Testis (tissue), 3 donors: ENCODE data around the gene MAST3. TPM values are rescaled to one million over a fixed set of nuclear protein-coding genes. Genes with fewer than 3 reads are reported as not detected.
A peak's percentile ranks its signal among the peaks of the same experiment; 100 is the strongest.

Experiments
- DNase-seq: peaks from one replicate; pipeline ENCODE4 v3.0.0-alpha.2; 2019
- H3K27ac ChIP-seq, 2 donors: fragments of 200-600 bp; sonication (generic); one replicate each; pipeline ENCODE4 v1.5.1; 2019
- H3K27me3 ChIP-seq: fragments of 200-600 bp; sonication (generic); one replicate; pipeline ENCODE4 v1.5.1; 2019
- H3K36me3 ChIP-seq: fragments of 200-600 bp; sonication (generic); one replicate; pipeline ENCODE4 v1.5.1; 2017; ENCODE audit warnings: low read depth; ENCODE audit errors: missing control alignments
- H3K4me1 ChIP-seq: fragments of 200-600 bp; sonication (generic); one replicate; pipeline ENCODE4 v1.5.1; 2019
- H3K4me3 ChIP-seq, 2 donors: fragments of 200-600 bp; sonication (generic); one replicate each; pipeline ENCODE4 v1.5.1; 2017 to 2019
- H3K9me3 ChIP-seq: fragments of 200-600 bp; sonication (generic); one replicate; pipeline ENCODE4 v1.5.1; 2017
- CTCF ChIP-seq, 3 experiments: fragments of 450-650 bp in 2 of 3; fragments of 200-600 bp in 1 of 3; sonication (generic) in 1 of 3; IDR thresholded peaks; one replicate each; pipeline ENCODE4 v1.5.1; 2016 to 2019; ENCODE audit warnings: antibody characterized with exemption in 3 of 3, mild to moderate bottlenecking in 2 of 3, moderate library complexity in 1 of 3
- POLR2A ChIP-seq: fragments of 450-650 bp; IDR thresholded peaks from one replicate; pipeline ENCODE4 v1.6.1; 2017; ENCODE audit warnings: antibody characterized with exemption, mild to moderate bottlenecking, moderate library complexity
- WGBS, 2 donors: methylation state at CpG; one replicate each; pipeline ENCODE4 v1.1.5; 2018; 5-methylcytosine and 5-hydroxymethylcytosine counted together
- intact Hi-C: fragments of 100-400 bp; cut with DNase I; formaldehyde crosslinking; loops from one replicate; pipeline ENCODE4 v1.15.1; 2023; ENCODE audit warnings: low total_unique reads
- polyA plus RNA-seq: library from polyadenylated mRNA; stranded (reverse); fragments of 350-450 nt; fragmentation: Illumina TruSeq; extraction: RNeasy Lipid Tissue Mini Kit (QIAGEN cat#74804); gene quantifications from one replicate; pipeline ENCODE4 v1.2.3, GENCODE V29; 2014; ENCODE audit warnings: low read depth, low replicate concordance; ENCODE audit not compliant: insufficient read depth
- total RNA-seq, 2 donors: library from RNA; depleted of rRNA; stranded (reverse); fragments of >200 nt; gene quantifications; one replicate each; pipeline ENCODE4 v1.2.3, GENCODE V29; 2016

The MAST3 gene
- total and polyA plus RNA-seq, 3 donors from 2014 or later, result 5.0 to 11.2 (median 9.7) TPM

GRCh38 chr19:18059902-18060301 is 37.7 kb upstream of the MAST3 start:
- TF ChIP-seq CTCF (IDR thresholded peaks at IDR 0.05) (no peak), POLR2A (no peak)
- Histone ChIP-seq H3K36me3 (no peaks in the 10 kb centered on the region), H3K27me3 (no peaks in the 10 kb centered on the region), H3K4me1 (peaks cover 10% of the 10 kb centered on the region), H3K9me3 (no peaks in the 10 kb centered on the region), H3K27ac (no peak overlapping the region), H3K4me3 (no peak overlapping the region)
- 58 to 80% methylated on average over 3 to 5 of the region's 5 CpGs for WGBS, 2 donors
- no peak for DNase-seq
- intact Hi-C loops, result loop anchor here (2.0 kb wide), 1 partner anchor 53 kb away; no protein-coding TSS in a partner anchor

GRCh38 chr19:18060472-18060871 is 37.1 kb upstream of the MAST3 start:
- intact Hi-C loops, result no loop called here
- Histone ChIP-seq H3K27ac (no peak overlapping the region), H3K4me3 (no peak overlapping the region), H3K36me3 (no peaks in the 10 kb centered on the region), H3K4me1 (peaks cover 10% of the 10 kb centered on the region), H3K9me3 (no peaks in the 10 kb centered on the region), H3K27me3 (no peaks in the 10 kb centered on the region)
- TF ChIP-seq CTCF (IDR thresholded peaks at IDR 0.05), result no peak
- WGBS, 2 donors, result 42 to 71% methylated on average over 6 of the region's 6 CpGs
- peak; percentile 37 for DNase-seq

DNA sequence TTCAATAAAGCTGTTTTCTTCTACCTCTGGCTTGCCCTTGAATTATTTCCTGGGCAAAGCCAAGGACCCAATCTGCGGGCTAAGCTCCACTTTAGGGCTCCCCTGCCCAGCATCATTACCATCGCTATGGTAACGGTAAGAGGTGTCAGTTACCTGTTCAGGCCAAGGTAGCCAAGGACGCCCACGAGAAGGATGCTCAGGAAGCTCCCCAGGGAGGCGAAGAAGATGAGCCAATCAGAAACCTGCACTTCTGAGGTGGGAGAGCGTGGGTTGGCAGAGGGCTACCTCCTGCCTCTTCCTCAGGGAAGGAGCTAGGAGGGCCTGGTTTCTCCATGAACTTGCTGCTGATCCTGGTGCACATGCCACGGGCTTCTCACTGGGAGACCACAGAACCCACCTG is 35.5 kb upstream of the MAST3 start:
- no peak for DNase-seq
- H3K27me3 ChIP-seq, result no peaks in the 10 kb centered on the region
- H3K4me1 ChIP-seq, result peaks cover 10% of the 10 kb centered on the region
- TF ChIP-seq POLR2A, result no peak
- TF ChIP-seq CTCF (IDR thresholded peaks at IDR 0.05), result no peak
- no peaks in the 10 kb centered on the region for H3K36me3 ChIP-seq
- no peak overlapping the region for H3K27ac ChIP-seq
- intact Hi-C loops, result no loop called here
- no peak overlapping the region for H3K4me3 ChIP-seq
- 36 to 50% methylated on average over 2 to 8 of the region's 8 CpGs for WGBS, 2 donors
- H3K9me3 ChIP-seq, result no peaks in the 10 kb centered on the region

DNA sequence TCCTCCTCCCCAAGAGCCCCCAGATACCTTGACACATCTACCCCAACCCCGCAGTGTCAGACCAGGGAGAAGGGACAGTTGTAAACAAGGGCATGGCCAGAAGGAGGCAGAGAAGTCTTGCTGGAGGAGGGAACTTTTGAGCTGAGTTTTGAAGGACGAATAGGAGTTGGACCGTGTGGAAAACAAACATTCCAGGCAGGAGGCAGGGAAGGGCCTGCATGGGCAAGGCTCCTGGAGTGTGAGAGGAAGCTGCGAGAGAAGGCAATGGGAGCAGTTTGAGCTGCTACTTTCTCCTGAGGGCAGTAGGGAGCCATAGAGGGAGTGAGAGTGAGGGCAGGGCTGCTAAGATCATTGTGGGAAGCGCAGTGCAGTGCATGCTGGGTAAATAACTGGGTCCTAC is 34.1 kb upstream of the MAST3 start:
- Histone ChIP-seq H3K4me3 (no peak overlapping the region), H3K36me3 (no peaks in the 10 kb centered on the region), H3K4me1 (peaks cover 3% of the 10 kb centered on the region), H3K27me3 (no peaks in the 10 kb centered on the region), H3K27ac (no peak overlapping the region), H3K9me3 (no peaks in the 10 kb centered on the region)
- 79 to 83% methylated on average over 5 of the region's 5 CpGs for WGBS, 2 donors
- intact Hi-C loops, result no loop called here
- TF ChIP-seq CTCF (IDR thresholded peaks at IDR 0.05) (no peak), POLR2A (no peak)
- no peak for DNase-seq

DNA sequence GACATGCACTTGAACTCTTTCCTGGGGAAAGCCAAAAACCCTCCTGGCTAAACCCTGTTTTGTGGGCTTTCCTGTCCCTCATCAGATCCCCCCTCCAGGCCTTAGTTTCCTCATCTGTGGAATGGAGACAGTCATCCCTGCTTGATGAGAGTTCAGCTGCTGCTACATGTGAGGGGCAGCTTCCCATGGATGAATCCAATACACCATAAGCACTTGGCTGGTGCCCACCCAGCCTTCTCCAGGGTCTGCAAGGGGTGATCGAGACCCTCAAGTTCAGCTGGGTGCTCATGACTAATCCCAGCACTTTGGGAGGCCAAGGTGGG is 32.4 kb upstream of the MAST3 start:
- no peak for DNase-seq
- TF ChIP-seq POLR2A (no peak), CTCF (IDR thresholded peaks at IDR 0.05) (no peak)
- Histone ChIP-seq H3K4me3 (no peak overlapping the region), H3K4me1 (no peaks in the 10 kb centered on the region), H3K36me3 (no peaks in the 10 kb centered on the region), H3K9me3 (no peaks in the 10 kb centered on the region), H3K27ac (no peak overlapping the region), H3K27me3 (no peaks in the 10 kb centered on the region)
- WGBS, 2 donors, result 75% methylated on average over 1 of the region's 1 CpG; no CpG with 5 or more reads in 1 of the 2 donors
- intact Hi-C loops, result no loop called here
